Sigmoid colon (tissue), 4 donors: ENCODE measurements around the gene TEX44.

Experiments
- CTCF ChIP-seq, 4 experiments: fragments of 450-650 bp in 3 of 4; fragments of 200-600 bp in 1 of 4; IDR thresholded peaks; one replicate each; pipeline ENCODE4 v1.5.1; 2016 to 2019; ENCODE audit warnings: antibody characterized with exemption in 4 of 4, mild to moderate bottlenecking in 3 of 4, moderate library complexity in 2 of 4
- EP300 ChIP-seq, 4 donors: sonication (generic); formaldehyde crosslinking; IDR thresholded peaks; one replicate each; pipeline ENCODE4 v1.6.1; 2017; ENCODE audit warnings: antibody characterized with exemption in 4 of 4
- POLR2A ChIP-seq, 2 donors: fragments of 450-650 bp; IDR thresholded peaks; one replicate each; pipeline ENCODE4 v1.6.1; 2016; ENCODE audit warnings: antibody characterized with exemption in 2 of 2, mild to moderate bottlenecking in 2 of 2, moderate library complexity in 2 of 2
- POLR2AphosphoS5 ChIP-seq, 4 donors: sonication (generic); formaldehyde crosslinking; IDR thresholded peaks; one replicate each; pipeline ENCODE4 v1.6.1; 2017; ENCODE audit warnings: antibody characterized with exemption in 4 of 4

DNA sequence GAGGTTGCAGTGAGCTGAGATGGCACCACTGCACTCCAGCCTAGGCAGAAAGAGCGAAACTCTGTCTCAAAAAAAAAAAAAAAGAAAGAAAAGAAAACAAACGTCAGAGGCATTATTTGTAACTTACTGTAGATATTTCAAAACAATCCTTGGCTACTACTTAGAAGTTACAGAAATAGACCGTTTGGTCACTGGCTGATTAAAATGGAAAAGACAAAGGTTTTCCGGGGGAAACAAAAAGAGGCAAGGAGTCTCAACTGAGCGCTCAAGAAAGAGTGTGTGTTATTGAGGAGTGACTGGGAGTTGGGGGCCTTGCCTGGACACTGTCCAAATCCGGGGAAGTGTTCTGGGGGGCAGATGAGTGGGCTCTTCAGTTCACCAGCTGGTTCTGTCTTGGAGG is 47.6 kb downstream of the TEX44 start:
- no peak for TF ChIP-seq CTCF (IDR thresholded peaks at IDR 0.05)
- TF ChIP-seq EP300 (IDR thresholded peaks at IDR 0.05): no peak
- TF ChIP-seq POLR2AphosphoS5 (IDR thresholded peaks at IDR 0.05): peak in 1 of 4 donors; percentile 13
- TF ChIP-seq POLR2A (IDR thresholded peaks at IDR 0.05): no peak
